Measurements from ENCODE around the gene AKT3.

- no peak for TF ChIP-seq CTCF (IDR thresholded peaks at IDR 0.05; ENCODE audit: control extremely low read depth in 1 of 3, insufficient read depth in 1 of 3, low read depth in 1 of 3, low read length in 3 of 3)
- TF ChIP-seq MAFK (IDR thresholded peaks at IDR 0.05; ENCODE audit: low read depth, low read length) = no peak
Observed at GRCh38 chr1:243834130-243834529, 15.9 kb downstream of the AKT3 start.

Data from H1 (cell line).